Measurements from ENCODE around the gene CXCL11. TPM values are rescaled to one million over a fixed set of nuclear protein-coding genes. Genes with fewer than 3 reads are reported as not detected.
"Not testable (repeated sequence)": the region's sequence is repeated elsewhere in the genome, so short reads cannot be mapped to it uniquely, and the experiment has no call there.

CXCL11 gene
- total RNA-seq, 1 donor from 2014 or later: not detected

GRCh38 chr4:76001700-76002099 is 34.2 kb downstream of the CXCL11 start:
- no peaks in the 10 kb centered on the region for H3K36me3 ChIP-seq
- H3K27me3 ChIP-seq: no peaks in the 10 kb centered on the region
- TF ChIP-seq CTCF (IDR thresholded peaks at IDR 0.05): no peak
- H3K4me1 ChIP-seq: no peaks in the 10 kb centered on the region
- intact Hi-C loops (cut with DNase I): no loop called here
- ATAC-seq (peak; percentile 55), DNase-seq (no peak)
- no peak overlapping the region for H3K27ac ChIP-seq
- H3K9me3 ChIP-seq: no peaks in the 10 kb centered on the region
- no peak overlapping the region for H3K4me3 ChIP-seq

GRCh38 chr4:76000279-76000678 is 35.6 kb downstream of the CXCL11 start:
- no peaks in the 10 kb centered on the region for H3K9me3 ChIP-seq
- H3K36me3 ChIP-seq: no peaks in the 10 kb centered on the region
- no peak overlapping the region for H3K4me3 ChIP-seq
- no peaks in the 10 kb centered on the region for H3K4me1 ChIP-seq
- no peak for TF ChIP-seq CTCF (IDR thresholded peaks at IDR 0.05)
- intact Hi-C loops (cut with DNase I): no loop called here
- DNase-seq (no peak), ATAC-seq (no peak)
- no peaks in the 10 kb centered on the region for H3K27me3 ChIP-seq
- no peak overlapping the region for H3K27ac ChIP-seq

- not testable (repeated sequence) for H3K27ac ChIP-seq, H3K4me1 ChIP-seq, H3K36me3 ChIP-seq, ATAC-seq, DNase-seq, H3K9me3 ChIP-seq, H3K27me3 ChIP-seq, H3K4me3 ChIP-seq
- intact Hi-C loops (cut with DNase I): loop anchor here (5.0 kb wide), 1 partner anchor 74 kb away; the partner anchor contains the start of gene ART3
These were observed 37.2 kb downstream of the CXCL11 start for GRCh38 chr4:75998525-75999147.

- no peak for DNase-seq
- H3K27me3 ChIP-seq: no peaks in the 10 kb centered on the region
- intact Hi-C loops (cut with DNase I): loop anchor here (5.0 kb wide), 1 partner anchor 74 kb away; the partner anchor contains the start of gene ART3
These were observed 37.9 kb downstream of the CXCL11 start for GRCh38 chr4:75997946-75998345.

GRCh38 chr4:75997081-75997480 is 38.8 kb downstream of the CXCL11 start:
- Histone ChIP-seq H3K27ac (no peak overlapping the region), H3K4me3 (no peak overlapping the region), H3K27me3 (no peaks in the 10 kb centered on the region), H3K36me3 (no peaks in the 10 kb centered on the region), H3K4me1 (no peaks in the 10 kb centered on the region), H3K9me3 (no peaks in the 10 kb centered on the region)
- ATAC-seq (no peak), DNase-seq (no peak)
- intact Hi-C loops (cut with DNase I): loop anchor here (5.0 kb wide), 1 partner anchor 75 kb away; the partner anchor contains the start of gene ART3
- TF ChIP-seq CTCF (IDR thresholded peaks at IDR 0.05): no peak

More at GRCh38 chr4:75997946-75998345, 37.9 kb downstream of the CXCL11 start:
- ATAC-seq: no peak
- Histone ChIP-seq H3K4me1 (no peaks in the 10 kb centered on the region), H3K27ac (no peak overlapping the region), H3K36me3 (no peaks in the 10 kb centered on the region), H3K4me3 (no peak overlapping the region), H3K9me3 (no peaks in the 10 kb centered on the region)
- no peak for TF ChIP-seq CTCF (IDR thresholded peaks at IDR 0.05)

GRCh38 chr4:75995727-75996126 is 40.1 kb downstream of the CXCL11 start:
- ATAC-seq (peak; percentile 42), DNase-seq (no peak)
- H3K4me1 ChIP-seq: peaks cover 3% of the 10 kb centered on the region
- TF ChIP-seq CTCF (IDR thresholded peaks at IDR 0.05): peak; percentile 73
- no peaks in the 10 kb centered on the region for H3K27me3 ChIP-seq
- H3K9me3 ChIP-seq: no peaks in the 10 kb centered on the region
- intact Hi-C loops (cut with DNase I): loop anchor here (5.0 kb wide), 1 partner anchor 77 kb away; the partner anchor contains the start of gene ART3
- H3K36me3 ChIP-seq: no peaks in the 10 kb centered on the region
- H3K27ac ChIP-seq: no peak overlapping the region
- no peak overlapping the region for H3K4me3 ChIP-seq
